ENCODE data around the gene ZSCAN12.

Gene ZSCAN12

DNA sequence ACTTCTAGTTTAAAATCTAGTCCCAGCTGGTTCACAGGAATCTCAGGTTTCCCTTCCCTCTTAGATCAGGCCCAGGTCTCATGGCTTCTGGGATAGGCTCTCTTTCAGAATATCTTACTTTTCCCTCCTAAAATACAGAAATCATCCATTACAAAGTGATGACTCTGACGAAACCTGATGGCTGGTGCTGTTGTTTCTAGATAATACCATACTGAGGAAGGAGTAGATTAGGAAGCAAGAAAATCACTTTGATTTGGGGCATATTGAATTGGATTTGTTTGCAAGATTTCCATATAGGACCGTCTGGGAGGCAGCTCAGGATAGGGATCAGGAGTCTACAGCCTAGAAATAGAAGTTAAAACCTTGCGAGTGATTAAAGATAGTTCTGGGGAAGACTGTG, 46.2 kb downstream of the ZSCAN12 start:
- DNase-seq, result no peak

DNA sequence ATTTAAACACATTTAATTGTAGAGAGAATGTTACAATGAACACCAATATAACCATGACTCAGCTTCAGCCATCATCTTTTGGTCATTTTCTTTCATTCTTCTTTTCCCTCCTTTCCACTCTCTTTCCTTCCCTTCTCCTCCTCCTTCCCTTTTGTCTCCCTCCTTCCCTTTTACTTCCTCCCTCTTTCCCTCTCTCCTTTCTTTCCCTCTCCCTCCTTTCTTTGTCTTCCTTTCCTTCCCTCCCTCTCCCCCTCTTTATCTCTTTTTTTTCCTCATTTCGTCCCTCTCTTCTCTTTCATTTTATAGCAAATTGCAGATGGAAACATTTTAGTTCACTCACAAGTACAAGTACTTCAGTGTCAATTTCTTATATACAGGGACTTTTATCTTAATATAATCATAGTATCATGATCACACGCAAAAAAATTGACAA, 48.0 kb downstream of the ZSCAN12 start:
- DNase-seq, result no peak

DNA sequence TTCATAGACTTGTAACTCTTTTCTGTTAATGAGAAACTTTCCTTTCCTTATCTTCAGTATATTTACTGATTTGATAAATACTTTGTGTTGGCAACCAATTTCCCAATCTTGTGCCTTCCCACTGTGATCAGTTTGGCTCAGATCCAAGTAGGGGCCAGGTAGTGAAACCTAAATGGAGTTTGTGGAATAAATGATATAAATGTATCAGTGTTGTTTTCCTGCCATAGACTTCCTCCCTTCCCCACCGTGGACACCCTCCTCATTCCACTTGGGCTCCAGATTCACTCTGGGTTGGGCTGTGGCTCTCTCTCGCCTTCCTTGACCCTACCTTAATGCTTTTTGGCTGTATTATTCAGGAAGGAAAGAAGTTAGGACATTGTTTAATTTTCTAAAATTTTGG, 48.5 kb downstream of the ZSCAN12 start:
- DNase-seq, result no peak

DNA sequence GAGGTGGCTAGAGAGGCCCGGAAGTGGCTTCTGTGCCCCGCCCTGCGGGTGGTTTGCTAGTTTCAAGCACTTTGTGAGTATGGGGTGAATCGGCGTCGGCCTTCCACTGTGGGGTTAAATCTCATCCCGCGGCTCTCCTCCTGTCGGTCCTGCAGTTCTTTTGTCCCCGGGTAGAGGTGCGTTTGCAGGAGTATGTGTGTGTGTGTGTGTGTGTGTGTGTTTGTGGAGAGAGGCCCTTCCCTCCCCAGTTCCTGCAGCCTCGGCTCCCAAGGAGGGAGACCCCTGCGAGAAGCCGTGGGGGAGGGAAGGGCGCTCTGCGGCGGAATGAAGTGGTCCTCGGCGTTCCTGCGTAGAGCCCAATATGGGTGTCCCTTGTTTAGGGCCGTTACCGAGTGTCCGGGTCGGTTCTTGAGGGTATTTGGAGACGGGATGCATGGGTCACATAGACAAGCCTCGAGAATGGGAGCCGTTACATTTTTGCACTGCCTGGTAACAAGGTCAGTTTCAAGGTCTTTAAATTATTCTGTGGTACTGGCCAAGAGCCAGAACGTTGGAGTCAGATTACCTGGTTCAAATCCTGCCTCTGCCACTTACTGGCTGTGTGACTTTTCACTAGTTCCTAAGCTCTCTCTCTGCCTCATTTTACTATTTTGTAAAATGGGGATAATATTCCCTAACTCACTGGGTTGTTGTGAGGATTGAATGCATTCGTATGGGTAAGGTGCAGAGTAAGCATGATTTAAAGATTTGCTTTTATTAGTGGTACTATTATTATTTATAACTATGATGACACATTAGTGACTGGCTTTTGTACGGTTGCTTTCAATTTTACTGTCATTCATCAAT, 49.4 kb downstream of the ZSCAN12 start, which contains the start of gene ZKSCAN3:
ZKSCAN3 (plus strand) TSS at position 56 of the 846 bp plus-strand sequence. CDS start 9,640 bp downstream, outside the sequence.
- peak; percentile 95 for DNase-seq

- no peak for DNase-seq
These were observed 50.1 kb downstream of the ZSCAN12 start for GRCh38 chr6:28349344-28349891.

DNA sequence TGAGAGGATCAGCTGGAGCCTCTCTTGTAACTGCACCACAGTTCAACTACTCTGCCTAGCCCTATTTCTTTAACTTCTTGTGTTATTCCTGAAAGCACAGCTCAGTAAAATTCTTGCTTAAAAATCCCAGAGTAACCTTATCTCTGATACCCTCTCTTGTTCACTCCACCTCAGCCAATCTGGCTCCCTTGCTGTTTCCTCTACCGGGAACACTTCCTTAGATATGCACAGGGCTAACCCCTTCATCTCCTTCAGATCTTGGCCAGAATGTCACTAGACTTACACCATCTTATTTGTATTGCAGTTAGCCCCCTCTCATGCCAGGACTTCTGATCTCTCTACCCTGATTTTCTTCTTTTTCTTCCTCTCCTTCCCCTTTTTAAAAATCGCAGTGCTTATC, 52.4 kb downstream of the ZSCAN12 start:
- no peak for DNase-seq

- DNase-seq, result no peak
These were observed 54.3 kb downstream of the ZSCAN12 start for GRCh38 chr6:28345201-28345600.

GRCh38 chr6:28343898-28344677, 55.5 kb downstream of the ZSCAN12 start:
- DNase-seq, result no peak

DNA sequence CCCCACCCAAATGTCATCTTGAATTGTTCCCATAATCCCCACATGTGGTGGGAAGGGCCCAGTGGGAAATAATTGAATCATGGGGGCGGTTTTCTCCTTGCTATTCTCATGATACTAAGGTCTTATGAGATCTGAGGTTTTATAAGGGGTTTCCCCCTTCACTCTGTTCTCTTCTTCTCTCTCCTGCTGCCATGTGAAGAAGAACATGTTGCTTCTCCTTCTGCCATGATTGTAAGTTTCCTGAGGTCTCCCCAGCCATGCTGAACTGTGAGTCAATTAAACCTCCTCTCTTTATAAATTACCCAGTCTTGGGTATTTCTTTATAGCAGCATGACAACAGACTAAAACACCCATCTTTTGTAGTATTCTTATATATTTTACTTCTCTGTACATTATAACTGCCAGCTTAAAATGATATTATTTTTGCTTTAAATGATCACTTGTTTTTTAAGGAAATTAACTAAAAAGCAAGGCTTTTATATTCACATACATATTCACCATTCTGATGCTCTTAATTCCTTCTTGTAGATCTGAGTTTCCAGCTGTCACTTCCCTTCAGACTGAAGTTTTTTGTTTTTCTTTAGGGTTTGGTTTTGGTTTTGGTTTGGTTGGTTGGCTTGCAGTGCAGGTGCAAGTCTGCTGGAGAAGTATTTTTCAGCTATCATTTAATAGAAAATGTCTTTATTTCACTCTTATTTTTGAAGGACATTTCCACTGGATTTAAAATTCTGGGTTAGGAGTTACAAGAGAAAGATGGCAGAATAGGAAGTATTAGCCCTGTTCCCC, 59.0 kb downstream of the ZSCAN12 start:
- no peak for DNase-seq

DNA sequence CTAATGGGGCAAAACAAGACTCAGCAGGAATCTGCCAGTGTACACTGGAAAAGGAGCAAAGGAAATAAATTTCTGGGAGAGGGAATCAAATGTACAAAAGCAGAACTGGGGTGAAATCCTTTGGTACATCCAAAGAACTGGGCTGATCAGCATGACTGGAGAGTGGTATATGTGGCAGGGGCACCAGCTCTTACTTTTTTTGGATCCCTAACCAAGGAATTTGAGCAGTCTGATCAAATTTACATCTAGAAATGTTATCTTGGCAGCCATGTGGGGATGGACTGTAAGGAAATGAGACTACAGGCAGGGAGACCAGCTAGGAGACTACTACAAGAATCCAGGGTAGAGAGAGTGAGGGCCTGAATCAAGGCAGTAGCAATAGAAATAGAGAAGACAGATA, 62.4 kb downstream of the ZSCAN12 start:
- no peak for DNase-seq

DNA sequence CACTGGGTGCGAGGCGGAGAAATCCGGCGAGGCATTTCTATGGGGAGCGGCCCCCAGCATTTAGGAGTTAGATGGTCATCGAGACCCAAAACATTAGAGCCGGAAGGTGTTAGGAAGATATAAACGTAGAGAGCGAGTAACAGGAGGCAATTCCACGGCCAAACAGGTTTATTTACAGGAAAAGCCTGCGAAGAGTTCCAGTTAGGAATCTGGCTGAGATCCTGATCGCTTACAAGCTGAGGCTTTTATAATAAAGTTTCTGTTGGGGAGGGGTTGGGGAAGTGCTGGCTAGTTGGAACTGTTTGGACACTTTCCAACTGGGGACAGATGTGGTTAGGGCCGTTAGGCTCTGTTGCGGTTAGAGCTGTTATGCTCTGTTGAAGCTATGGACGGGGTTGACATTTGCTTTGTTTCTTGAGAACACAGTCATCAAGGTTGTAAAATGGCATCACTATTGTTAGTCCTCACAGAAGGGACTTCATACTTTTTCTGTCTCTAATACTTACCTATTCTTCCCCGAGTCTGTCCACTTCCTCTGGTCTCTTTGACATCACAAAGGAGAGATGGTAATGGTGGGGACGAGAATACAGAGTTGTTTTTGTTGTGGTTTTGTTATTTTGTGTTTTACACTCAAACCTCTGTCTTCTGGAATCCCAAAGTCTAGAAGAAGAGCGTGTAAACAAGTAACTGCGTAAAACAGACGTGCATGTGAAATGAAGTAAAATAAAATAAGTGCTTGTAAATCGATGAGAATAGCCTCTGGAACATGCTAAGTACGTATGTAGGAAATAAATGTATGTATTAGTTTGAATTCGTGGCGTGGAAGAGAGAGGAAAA, 63.0 kb downstream of the ZSCAN12 start:
- peak; percentile 63 for DNase-seq

GRCh38 chr6:28335564-28336283, 63.8 kb downstream of the ZSCAN12 start, which contains the start of gene ZSCAN31:
Gene ZSCAN31 (minus strand): TSS chr6:28336148. CDS start chr6:28329683, 6,465 bp downstream.
- DNase-seq, result peak; percentile 93

DNA sequence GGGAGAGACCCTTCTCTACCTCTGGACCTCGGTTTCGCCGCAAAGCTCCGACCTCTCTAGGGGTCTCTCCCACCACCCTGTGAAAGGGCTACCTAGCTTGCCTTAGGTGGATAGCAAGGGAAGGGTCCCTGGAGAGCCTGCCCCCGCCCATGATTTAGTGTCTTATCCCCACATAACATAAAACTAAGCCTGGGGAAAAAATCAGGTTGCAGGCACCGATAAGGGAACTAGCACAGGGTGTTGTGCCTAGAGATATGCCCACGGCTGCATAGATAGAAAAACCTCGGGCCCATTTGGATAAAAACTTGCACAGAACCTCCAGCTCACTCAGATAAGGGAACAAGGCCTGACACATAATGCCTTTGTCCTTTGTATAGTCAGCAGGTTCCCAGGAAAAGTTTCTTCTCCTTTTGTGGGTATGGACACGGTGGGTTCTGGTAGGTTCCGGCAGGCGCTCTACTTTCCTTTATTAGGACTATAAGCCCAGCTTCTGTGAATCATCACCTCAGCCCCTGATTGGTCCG, 64.4 kb downstream of the ZSCAN12 start:
- DNase-seq, result peak; percentile 64

- DNase-seq, result no peak
These were observed 65.1 kb downstream of the ZSCAN12 start for GRCh38 chr6:28334286-28335039.

DNA sequence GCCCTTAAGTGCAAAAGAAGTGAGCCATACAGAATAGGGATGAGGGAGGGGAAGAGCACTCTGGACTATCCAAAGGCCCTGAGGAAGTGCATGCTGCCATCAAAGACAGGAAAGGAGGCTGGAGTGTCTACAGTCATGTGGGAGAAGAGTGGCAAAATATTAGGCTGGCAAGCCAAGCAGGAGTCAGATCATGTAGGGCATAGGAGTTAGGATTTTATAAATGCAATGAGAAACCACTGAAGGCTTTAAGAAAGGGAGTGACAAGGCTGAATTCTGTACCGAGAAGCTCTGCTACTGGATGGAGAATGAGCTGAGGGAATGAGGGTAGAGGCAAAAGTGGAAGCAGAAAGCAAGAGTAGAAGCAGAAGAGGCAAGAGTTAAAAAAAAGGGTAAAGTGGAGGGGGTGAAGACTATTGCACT, 65.9 kb downstream of the ZSCAN12 start:
- DNase-seq, result no peak

DNA sequence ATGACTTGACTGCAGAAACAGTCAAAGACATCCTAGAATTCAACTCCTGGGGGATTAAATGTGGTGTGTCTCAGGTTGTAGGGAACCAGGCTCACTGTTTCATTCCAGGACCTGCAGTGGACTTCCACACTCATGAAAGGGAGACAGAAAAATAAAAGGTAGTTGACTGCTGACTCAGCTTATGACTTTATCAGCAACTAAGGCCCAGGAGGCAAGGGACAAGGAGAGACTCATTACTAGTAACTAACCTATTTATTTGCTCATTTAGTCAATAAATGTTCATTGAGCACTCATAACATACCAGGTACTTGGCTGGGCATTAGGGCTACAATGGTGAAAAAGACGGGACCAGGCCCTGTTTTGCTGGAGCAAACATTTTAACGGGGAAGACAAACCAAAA, 66.5 kb downstream of the ZSCAN12 start:
- DNase-seq, result no peak

- DNase-seq, result no peak
These were observed 69.5 kb downstream of the ZSCAN12 start for GRCh38 chr6:28330041-28330440.
